Activated CD4-positive, alpha-beta T cell treated with anti-CD3 and anti-CD28 coated beads for 4 hours (primary cell): Measurements from ENCODE around the gene SLC9A4.

Experiments used
- DNase-seq, 2 donors: peaks; one replicate each; pipeline ENCODE4 v3.0.0-alpha.2; 2020

The SLC9A4 gene

DNA sequence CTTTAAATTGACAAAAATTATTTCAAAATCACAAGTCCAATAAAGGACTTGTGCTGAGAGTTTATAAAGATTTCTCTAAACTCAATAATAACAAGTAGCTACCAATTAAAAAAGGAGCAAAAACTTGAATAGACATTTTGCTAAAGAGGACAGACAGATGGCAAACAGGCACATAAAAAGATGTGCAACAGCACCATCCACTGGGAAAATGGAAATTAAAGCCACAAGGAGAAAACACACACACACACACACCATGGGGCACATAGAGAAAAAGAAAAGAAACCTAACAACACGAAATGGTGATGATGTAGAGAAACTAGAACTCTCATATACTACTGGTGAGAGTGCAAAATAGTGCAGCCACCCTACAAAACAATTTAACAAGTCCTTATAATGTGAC lies 12.6 kb upstream of the SLC9A4 start:
- DNase-seq: no peak

DNA sequence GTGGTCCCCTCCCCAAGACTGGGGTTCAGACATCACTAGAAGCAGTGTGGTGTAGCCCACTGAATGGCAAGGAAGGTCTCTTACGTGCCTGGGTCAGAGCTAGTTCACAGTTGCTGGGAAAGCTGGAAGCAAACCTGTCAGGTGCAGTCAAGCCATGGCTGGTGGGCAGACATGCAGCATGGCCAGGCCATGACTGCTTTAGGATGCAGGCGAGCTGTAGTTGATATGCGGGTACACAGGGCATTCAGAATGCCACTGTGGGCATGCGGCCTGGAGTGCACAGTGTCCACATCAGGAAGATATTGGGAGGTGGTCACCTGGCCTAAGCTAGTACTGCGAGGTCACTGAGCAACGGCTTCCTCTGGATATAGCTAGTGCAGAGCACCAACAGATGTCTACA lies 11.8 kb upstream of the SLC9A4 start:
- DNase-seq: no peak

DNA sequence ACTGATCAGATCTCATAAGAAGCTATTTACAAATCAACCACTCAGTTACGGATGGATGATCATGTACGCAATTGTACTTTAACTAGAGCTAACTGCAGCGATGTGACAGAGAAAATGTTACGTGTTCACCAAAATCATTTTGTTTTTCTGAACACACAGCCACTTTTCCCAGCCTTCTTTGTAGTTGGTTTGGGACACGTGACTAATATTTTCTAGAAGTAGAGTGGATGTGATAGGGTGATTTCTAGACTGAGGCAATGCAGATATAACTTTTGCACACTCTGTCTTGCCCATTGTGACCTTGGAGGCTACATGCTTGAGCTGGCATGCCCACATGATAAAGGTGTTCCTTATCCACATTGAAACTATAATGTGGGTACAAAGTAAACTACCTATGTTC lies 9.9 kb upstream of the SLC9A4 start:
- no peak for DNase-seq

DNA sequence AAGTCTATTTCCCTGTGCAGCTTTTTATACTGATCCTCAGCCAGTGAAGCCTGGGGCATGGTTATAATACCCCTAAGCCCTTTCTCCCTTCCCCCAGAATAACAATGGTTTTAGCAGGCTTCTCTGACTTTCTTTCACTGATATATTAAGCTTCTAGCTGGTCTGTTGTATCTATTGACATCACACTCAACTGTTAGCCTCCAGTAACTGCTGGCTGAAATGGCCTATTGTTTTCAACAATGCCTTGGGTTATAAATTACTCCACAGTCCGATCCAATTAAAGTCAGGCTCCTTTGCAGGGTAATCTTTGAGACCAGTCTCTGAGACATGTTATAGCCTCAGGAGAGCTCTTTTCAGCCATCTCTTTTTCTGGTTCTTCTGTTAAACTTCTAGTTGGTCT lies 2.9 kb upstream of the SLC9A4 start:
- no peak for DNase-seq

DNA sequence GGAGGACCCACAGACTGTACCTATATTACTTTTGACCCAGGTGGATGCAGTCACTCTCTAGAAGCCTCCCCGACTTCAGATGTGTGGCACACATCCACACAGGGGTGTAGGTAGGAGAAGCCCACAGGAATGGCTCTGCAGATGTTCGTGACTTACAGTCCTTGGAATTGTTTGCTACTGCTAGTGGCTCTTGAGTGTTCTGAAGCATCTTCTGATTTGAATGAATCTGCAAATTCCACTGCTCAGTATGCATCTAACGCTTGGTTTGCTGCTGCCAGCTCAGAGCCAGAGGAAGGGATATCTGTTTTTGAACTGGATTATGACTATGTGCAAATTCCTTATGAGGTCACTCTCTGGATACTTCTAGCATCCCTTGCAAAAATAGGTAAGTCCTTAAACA lies 605 bp downstream of the SLC9A4 start:
- DNase-seq: no peak

DNA sequence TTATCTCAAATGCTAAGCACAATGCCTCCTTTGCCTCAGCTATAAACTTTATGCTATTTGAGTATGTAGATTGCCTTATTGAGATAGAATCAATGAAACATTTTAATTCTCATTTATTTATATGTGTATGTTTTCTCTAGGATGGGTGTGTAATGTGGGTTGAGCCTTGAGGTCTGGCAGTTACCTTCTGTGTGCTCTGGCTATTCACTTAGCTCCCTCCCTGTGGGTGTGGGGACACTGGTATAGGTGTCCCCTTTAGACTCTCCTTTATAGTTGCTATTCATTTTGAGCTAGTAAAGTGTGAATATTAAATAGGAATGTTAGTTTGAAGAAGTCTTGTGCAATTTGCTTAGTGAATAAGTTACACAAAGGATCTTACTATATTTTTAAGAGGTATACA lies 1.8 kb downstream of the SLC9A4 start:
- no peak for DNase-seq

DNA sequence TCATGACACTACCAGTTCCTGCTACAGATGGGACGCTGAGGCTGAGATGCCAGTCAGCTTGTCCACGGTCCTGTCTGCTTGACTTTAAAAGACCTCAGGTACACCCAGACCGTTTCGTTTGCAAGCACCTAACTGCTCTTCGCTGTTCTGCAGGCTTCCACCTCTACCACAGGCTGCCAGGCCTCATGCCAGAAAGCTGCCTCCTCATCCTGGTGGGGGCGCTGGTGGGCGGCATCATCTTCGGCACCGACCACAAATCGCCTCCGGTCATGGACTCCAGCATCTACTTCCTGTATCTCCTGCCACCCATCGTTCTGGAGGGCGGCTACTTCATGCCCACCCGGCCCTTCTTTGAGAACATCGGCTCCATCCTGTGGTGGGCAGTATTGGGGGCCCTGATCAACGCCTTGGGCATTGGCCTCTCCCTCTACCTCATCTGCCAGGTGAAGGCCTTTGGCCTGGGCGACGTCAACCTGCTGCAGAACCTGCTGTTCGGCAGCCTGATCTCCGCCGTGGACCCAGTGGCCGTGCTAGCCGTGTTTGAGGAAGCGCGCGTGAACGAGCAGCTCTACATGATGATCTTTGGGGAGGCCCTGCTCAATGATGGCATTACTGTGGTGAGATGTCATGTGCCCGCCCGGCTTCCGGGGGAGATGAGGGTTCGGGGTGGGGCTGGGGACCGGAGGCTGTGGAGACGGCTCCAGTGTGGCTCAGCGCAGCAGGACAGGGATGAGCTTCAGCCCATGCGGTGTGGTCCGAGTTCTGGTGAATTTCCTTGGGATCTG lies 5.9 kb downstream of the SLC9A4 start:
- no peak for DNase-seq

DNA sequence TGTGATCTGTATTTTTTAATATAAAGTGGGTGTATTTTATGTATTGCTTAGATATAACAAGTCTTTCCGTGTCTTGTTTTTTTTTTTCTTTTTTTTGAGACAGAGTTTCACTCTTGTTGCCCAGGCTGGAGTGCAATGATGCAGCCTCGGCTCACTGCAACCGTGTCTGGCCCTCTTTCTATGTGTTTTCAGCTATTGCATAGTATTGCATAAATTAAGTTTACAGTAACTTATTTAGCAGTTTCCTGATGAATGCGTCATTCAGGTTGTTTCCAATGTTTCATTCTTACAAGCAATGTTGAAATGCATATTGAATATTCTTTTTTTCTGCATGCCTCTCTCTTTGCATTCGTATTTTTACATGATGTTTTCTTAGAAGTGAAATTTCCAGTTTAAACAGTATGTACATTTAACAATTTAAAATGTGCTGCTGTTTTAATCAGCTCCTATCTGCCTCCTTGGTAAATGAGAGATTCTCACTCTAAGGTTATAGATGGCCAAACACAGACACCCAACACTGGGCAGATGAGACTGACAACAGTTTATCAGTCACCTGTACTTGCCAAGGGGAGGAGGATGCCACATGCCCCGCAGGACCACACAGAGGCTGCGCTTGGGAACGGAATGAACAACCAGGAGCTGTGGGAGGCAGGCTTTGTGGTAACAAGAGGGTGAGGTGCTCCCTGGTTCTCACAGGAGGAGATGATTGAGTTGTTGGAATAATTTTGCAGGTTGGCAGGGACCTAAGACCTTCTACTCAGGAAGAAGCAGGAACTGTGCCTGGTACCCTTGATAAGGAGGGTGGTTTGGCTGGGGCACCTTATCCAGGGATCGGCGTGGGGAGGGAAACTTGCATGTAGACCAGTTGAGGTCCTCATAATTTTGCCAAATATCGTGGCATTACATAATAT lies 7.5 kb downstream of the SLC9A4 start:
- no peak for DNase-seq

DNA sequence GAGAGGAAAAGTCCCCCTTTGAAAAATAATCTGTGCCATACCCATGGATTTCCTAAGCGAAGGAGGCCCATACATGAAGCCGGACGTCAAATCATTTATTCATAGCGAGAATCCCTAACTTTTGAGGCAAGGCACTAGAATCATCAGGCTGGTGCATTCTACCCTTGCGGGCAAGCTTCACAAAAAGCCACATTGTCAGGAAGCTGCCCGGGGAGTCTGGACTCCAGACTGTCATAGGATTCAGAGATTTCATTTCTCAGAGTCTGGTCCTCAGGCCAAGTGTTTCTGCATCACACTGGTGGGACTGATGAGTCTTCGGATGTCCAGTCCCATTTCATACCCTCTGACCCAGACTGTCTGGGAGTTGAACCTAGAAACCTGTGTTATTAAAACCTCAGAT lies 8.9 kb downstream of the SLC9A4 start:
- no peak for DNase-seq

DNA sequence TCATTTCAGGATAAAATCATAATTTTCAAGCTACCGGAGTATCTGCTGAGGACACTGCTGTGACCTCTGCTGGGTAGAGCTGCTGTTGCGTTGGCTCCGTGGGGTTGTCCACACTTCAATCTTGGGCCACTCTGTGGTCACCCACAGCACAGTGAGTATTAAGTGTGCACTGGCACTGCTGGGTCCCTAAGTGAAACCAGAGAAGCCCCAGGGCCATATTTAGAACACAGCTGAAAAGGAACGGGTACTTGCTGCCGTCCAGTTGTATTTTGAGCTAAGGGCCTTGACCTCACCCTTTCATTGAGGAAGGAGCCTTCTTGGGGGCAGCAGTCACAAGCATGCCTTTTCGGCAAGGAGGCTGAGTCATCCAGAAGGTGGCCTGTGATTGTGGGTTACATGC lies 10.1 kb downstream of the SLC9A4 start:
- no peak for DNase-seq

DNA sequence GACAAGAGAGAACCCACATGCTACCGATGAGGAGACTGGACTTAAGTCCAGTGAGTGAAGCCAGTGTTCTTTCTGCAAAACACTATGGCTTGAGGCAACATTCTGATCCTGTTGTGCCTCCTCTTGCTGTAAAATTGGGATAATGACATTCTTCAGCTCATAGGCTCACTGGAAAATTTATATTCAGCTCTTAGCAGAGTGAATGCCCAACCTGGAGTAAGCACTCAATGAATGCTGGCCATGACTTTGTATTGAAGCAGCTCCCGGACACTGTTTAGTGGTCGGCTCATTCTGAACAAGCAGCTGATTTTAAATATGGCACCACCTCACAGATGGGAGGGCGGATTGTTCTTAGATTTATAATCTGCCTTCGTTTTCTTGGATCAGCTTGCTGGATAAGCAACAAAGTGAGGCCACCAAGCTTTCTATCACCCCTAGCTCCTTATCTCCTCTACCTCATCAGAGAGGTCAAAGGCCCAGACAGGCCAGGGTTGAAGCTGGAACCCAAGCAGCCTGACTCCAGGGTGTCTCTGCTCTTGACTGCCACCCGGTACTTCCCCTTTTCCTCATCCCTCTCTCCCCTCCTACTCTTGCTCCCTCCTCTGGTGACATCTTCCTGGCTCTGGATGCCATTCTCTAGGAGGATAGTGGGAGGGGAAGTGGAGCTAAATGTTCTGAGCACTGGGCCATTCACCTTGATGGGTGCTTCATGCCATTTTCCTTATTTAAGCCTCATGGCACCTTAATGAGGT lies 11.5 kb downstream of the SLC9A4 start:
- DNase-seq: no peak

DNA sequence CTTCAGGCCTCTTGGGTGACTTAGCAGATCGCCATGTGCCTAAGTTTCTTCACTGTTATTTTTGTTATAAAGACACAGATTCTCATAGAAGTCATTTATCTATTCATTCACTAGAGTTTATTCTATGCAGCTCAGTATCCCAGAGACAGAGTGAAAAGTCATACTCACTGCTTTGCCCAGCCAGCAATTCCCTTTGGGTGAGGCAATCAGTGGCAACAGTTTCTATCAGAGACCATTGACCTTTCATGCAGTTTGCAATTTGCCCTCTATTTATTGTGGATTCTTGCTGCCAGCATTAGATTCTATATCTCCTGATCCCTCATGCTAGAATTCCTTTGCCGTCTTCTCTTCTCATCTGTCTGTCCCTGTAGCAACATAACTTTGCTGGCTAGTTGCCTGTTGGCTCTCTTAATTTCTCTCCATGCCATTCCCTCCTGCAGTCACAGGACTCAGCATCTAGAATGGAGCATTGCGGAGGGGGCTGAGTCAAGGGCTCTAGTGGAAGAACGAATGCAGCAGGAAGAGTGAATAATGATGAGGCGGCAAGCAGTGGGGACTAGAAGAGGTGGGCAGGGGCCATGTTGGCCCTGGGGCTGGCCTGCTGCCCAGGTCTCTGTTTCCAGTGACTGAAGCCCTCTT lies 12.2 kb downstream of the SLC9A4 start:
- no peak for DNase-seq

DNA sequence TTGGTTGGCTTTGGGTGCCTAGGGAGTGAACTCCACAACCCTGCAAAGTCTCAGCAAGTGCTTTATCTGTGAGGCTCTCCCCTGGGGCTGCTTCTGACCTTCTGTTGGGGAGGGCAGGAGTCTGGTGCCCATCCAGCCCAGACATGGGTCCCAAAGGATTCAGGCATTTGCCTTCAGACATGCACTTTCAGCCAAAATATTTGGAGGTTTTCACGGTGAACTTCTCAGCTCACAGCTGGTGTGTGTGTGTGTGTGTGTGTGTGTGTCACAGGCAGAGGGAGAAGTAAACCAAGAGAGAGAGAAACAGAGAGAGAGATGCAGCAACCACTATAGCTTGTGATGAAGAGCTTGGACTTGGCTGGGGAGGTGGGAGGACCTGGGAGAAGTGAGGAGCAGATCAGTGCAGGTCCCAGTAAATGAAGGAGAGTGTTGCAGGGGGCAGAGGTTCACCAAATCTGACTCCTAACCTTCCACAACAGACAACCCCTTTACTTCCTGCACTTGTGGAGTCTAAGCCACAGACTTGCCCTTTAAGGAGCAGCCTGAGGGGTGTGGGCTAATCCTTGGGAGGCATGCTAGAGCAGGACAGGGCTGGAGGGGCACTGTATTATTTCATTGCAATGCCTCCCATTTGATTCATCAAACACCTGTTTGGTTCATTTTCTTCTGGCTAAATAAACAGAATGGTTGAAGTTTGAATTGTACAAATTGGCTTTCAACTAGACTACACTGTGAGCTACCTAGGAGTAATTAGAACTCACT lies 14.1 kb downstream of the SLC9A4 start:
- no peak for DNase-seq

DNA sequence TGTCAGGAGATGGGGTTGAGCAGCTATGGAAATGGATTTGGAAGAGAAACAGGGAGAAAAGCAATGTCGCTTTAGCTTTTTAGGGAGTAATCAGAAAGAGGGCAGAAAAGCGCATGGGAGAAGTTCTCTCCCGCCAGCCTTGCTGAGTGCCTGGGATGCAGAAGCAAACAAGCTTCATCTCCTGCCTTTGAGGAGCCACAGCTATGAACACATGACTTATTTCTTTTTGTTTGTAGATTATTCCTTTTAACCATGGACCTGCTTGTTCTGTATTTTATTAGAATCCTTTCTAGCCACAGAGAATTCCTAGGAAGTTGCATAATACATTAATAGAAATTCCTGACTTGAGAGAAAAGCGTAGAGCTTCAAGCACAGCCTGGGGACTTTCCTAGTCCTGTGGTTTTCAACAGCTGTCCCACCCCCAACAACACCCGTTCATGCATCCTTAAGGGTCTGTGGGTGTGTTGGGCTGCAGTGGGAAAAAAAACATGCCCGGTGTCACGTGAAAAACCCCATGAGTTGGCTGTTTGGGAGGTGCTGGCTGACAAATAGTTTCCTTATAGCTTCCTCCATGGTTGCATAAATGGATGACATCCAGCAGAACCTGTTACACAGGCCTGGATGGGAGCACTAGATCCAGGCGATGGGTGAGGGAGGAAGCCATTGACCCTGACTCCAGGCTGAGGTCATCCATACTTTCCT lies 14.9 kb downstream of the SLC9A4 start:
- DNase-seq: no peak

DNA sequence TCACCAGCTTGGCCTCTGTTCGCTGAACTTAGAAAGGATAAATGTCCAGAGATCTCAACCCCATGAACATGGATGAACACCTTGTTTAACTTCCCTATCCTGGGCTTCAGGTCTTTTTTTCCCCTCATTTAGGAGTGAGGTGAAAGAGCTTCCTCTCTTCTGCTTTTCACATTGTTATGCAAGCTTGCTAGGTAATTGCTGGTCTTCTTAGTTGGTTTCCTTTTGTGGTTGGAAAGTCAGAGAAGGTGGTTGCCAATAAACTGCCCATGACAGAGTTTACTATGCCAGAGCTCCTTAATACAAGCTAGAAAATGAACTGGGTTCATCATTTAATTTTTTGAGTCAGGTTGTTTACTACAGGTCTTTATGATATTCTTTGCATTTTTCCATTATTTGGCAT lies 16.6 kb downstream of the SLC9A4 start:
- DNase-seq: no peak

DNA sequence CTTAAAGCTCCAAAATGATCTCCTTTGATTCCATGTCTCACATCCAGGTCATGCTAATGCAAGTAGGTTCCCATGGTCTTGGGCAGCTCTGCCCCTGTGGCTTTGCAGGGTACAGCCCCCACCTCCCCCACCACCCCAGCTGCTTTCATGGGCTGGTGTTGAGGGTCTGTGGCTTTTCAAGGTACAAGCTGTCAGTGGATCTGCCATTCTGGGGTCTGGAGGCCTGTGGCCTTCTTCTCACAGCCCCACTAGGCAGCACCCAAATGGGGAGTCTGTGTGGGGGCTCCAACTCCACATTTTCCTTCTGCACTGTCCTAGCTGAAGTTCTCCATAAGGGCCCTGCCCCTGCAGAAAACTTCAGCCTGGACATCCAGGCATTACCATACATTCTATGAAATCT lies 19.0 kb downstream of the SLC9A4 start:
- no peak for DNase-seq

DNA sequence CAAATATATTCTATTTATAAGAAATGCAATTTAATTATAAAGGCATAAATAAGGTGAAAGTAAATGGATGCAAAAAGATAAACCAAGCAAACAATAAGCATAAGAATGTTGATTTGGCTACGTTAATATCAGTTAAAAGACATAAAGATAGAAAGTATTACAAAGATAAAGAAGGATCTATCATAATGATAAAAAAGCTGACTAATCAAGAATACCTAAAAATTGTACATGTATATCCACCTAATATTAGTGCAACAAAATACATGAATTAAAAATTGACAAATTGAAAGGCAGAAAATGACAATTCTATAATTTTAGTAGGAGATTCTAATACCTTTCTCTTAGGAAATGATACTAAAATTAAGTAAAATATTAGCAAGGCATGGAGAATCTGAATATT lies 21.5 kb downstream of the SLC9A4 start:
- DNase-seq: no peak

DNA sequence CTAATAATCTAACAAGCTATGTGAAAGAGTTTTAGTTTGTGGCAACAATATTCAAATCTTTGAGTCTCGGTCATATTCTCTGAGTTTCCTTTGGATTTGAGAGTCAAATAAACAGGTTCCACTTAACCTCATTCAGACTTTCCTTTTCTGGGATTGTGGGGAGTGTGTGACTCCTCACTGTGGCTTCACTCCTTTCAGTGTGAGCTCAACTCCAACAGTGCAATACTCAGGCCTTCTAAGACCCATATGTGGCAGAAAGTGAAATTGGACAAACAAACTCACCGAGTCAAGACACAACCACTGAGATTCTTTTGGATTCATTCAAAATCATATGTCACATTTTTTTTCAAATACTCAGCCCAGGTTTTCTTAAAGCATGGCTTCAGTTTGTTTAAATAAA lies 25.4 kb downstream of the SLC9A4 start:
- no peak for DNase-seq

DNA sequence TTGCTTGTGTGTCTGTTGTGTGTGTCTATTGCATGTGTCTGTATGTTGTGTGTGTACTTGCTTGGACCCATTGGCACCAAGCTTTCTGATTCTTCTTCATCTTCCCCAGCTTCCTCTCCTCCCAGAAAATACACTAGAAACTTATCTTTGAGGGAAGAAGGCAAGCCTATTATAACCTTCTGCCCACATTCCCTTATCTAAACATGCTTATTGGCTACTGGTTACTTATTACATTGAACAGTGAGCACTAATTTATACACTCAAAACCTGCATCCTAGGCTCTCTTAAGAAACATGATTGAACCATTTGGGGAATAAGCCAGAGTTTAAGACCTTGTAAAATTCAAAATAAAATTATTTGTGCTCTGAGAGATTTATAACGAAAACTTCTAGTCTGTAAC lies 26.5 kb downstream of the SLC9A4 start:
- DNase-seq: no peak

DNA sequence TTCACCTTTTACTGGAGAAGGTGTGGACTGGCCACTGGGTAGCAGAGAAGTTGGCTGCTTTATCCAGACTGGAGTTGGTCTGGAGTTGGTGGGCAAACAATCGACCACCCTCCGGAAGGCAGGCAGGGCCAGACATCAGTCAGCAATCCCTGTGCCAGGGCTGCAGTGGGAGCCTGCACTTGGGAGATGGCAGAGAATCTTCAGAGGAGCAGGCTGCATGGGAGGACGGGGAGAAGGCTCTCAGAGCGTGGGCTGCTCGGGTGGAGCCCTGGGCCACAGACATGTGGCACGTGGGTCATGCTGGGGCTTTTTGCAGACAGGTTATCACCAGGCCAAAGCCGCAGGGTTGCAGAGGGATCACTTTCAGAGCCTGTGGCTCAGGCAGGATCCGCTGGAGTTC lies 29.6 kb downstream of the SLC9A4 start:
- no peak for DNase-seq

DNA sequence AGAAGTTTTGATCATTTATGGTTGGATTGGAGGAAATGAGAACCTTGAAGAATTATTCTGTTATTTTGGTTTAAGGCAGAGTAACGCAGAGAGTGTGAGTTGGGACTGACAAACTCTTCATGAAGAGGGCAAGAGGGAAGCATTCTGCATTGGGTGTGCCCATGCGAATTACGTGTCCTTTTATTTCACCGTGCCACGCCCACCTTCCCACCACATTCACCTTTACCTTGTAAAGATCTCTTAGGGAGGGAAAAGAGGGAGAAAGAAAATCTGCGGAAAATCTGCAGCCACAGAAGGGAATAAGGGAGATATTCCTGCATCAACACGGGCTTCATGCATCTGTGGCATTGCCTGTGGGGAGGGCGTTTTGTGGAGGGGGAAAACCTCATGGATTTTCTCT lies 31.8 kb downstream of the SLC9A4 start:
- DNase-seq: no peak

DNA sequence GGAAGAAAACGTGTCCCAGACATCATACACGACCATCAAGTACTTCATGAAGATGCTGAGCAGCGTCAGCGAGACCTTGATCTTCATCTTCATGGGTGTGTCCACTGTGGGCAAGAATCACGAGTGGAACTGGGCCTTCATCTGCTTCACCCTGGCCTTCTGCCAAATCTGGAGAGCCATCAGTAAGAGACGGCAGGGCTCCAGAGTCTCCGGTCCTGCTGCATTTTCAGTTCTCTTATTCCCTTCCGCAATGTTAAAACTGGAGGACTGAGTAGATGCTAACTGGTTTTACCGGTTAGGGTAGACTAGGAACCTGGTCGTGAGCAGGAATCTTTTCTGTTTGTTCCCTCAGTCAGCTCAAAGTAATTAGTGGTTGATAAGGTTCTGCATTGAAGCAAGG lies 32.3 kb downstream of the SLC9A4 start:
- no peak for DNase-seq
